Stimulated activated CD4-positive, alpha-beta T cell treated with anti-CD3 and anti-CD28 coated beads, Interleukin-2, amount 100 ng/mL, for 4 hours (primary cell): ENCODE measurements around the gene ERBB3.

ENCODE experiments used
- DNase-seq: peaks from one replicate; pipeline ENCODE4 v3.0.0-alpha.2; 2020; ENCODE audit warnings: low read depth

The ERBB3 gene

DNA sequence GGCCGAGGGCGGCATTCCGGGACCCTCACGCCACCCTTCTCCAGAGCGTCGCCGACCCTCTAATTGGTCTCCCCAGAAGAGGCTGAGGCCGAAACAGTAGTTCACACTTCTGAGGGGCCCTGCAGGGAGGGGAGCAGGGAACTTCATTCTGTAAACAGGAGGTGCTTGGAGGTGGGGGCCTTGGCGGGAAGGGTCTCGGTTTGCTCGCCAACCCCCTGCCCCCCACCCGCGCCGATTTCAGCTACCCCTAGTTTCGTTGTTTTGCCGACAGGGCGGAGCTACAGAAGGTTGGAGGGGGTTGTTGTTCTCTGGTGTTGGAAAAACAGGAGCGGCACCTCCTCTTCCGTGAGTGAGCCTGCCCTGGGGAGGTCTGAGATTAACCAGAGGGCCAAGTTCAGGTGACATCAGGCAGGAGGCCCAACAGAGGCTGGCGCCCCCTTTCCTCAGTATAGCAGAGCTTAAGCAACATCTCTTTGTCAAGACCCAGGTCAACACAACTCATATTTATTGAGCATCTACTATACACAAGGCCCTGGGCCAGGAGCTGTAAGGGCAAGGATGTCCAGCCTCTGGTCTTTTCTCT, 682 bp downstream of the ERBB3 start:
- DNase-seq: no peak

- DNase-seq: no peak
Observed at GRCh38 chr12:56081393-56082347, 1.7 kb downstream of the ERBB3 start.

DNA sequence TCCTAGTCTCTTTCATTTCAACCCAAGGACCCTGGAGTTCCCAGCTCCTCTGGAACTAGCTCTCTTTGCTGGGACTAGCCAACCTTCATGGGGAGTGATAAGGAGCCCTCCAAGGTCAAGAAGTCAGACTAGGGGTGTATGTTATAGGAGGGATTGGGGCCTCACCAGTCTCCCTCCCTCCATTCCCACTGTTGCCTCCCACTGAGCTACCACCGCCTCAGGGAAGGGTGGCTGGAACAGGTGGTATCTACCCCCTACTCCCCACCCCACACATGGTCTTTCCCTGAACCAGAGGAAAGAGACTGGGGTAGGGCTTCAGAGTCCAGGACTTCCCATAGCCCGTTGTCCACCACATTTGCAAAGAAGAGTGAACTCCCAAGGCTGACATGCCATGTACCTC, 2.4 kb downstream of the ERBB3 start:
- DNase-seq: no peak

- no peak for DNase-seq
Observed at GRCh38 chr12:56082967-56083366, 3.0 kb downstream of the ERBB3 start.

DNA sequence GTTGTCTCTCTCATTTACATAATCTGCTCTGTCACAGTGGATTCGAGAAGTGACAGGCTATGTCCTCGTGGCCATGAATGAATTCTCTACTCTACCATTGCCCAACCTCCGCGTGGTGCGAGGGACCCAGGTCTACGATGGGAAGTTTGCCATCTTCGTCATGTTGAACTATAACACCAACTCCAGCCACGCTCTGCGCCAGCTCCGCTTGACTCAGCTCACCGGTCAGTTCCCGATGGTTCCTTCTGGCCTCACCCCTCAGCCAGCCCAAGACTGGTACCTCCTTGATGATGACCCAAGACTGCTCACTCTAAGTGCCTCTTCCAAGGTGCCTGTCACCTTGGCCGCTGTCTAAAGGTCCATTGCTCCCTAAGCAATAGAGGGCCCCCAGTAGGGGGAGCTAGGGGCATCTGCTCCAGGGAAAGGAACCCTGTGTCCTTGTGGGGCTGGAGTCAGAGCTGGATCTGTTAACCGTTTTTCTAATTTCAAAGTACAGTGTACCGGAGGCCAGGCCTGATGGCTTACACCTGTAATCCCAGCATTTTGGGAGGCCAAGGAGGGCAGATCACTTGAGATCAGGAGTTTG, 5.1 kb downstream of the ERBB3 start:
- DNase-seq: no peak

GRCh38 chr12:56086096-56086495, 6.1 kb downstream of the ERBB3 start:
- no peak for DNase-seq

- no peak for DNase-seq
Observed at GRCh38 chr12:56086608-56087007, 6.6 kb downstream of the ERBB3 start.

GRCh38 chr12:56087220-56087619, 7.3 kb downstream of the ERBB3 start:
- DNase-seq: no peak

DNA sequence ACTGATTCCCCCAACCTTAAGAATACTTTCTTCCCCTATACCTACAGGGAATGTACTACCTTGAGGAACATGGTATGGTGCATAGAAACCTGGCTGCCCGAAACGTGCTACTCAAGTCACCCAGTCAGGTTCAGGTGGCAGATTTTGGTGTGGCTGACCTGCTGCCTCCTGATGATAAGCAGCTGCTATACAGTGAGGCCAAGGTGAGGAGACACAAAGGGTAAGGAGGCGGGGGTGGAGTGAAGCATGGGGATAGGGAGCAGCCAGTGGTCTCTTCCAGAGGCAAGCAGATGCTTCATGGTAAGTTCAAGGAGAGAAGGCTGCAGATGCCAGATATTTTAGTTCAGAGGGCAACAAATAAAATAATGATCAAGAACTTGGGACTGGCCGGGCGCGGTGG, 17.8 kb downstream of the ERBB3 start:
- DNase-seq: no peak

GRCh38 chr12:56098592-56098991, 18.6 kb downstream of the ERBB3 start:
- DNase-seq: no peak

- no peak for DNase-seq
Observed at GRCh38 chr12:56099787-56100186, 19.8 kb downstream of the ERBB3 start.

DNA sequence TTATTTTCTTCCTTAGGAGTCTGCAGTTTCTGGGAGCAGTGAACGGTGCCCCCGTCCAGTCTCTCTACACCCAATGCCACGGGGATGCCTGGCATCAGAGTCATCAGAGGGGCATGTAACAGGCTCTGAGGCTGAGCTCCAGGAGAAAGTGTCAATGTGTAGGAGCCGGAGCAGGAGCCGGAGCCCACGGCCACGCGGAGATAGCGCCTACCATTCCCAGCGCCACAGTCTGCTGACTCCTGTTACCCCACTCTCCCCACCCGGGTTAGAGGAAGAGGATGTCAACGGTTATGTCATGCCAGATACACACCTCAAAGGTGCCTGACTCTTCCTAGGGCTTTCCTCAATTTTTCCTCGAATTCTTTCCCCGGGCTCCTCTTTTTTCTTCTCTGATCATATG, 21.1 kb downstream of the ERBB3 start:
- DNase-seq: no peak

- DNase-seq: no peak
Observed at GRCh38 chr12:56102683-56103065, 22.7 kb downstream of the ERBB3 start.

- DNase-seq: no peak
Observed at GRCh38 chr12:56103066-56103711, 23.2 kb downstream of the ERBB3 start.

GRCh38 chr12:56103823-56104108, 23.8 kb downstream of the ERBB3 start:
- no peak for DNase-seq

DNA sequence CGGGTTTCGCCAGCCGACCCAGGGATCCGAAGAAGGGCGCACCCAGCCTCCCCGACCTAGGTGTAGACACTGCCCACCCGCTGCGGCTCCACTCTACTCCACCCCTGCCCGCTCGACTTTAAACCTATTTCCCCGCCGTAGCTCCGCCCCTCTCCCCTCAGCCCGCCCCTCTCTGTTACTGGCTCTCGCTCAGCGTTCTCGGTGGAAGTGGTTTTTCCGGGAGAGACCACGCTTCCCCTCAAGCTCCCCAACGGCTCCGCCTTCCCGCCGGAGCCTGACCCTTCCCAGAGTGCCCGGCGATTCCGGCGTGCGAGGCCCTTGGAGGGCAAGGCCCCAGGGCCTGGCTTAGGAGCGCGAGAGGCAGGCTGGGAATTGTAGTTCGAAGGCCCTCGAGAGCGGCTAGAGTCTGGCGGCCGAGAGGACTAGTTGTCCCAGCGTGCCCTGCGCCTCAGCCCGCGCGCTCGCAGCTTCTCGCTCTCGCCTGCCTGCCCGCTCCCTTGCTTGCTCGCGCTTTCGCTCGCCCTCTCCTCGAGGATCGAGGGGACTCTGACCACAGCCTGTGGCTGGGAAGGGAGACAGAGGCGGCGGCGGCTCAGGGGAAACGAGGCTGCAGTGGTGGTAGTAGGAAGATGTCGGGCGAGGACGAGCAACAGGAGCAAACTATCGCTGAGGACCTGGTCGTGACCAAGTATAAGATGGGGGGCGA, 24.3 kb downstream of the ERBB3 start, which contains the start of gene PA2G4:
Gene PA2G4 (plus strand): TSS at position 451 of the 706 bp plus-strand sequence. CDS start 179 bp downstream, at position 630.
- DNase-seq: peak; percentile 94

GRCh38 chr12:56104815-56105608, 25.0 kb downstream of the ERBB3 start:
- no peak for DNase-seq

- DNase-seq: no peak
Observed at GRCh38 chr12:56105609-56105902, 25.6 kb downstream of the ERBB3 start.

GRCh38 chr12:56107242-56107641, 27.3 kb downstream of the ERBB3 start:
- no peak for DNase-seq

GRCh38 chr12:56110571-56110970, 30.6 kb downstream of the ERBB3 start:
- DNase-seq: no peak

DNA sequence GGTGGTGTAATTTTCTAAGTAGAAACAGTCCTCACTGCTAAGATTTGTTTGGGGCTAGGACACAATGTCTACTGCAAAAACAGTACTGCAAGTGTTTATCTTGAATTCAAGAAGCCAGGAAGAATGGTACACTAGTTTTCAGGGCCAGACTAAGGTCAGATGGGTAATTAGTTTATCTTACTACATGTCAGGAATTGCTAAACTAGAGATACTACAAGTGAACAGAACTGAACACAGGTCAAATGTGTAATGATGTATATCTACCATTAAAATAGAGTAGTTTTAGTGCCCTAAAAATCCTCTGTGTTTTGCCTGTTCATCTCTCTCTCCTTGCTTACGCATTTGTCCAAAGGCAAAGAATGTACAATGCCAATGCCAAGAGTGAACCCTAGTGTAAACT, 34.1 kb downstream of the ERBB3 start:
- DNase-seq: no peak

DNA sequence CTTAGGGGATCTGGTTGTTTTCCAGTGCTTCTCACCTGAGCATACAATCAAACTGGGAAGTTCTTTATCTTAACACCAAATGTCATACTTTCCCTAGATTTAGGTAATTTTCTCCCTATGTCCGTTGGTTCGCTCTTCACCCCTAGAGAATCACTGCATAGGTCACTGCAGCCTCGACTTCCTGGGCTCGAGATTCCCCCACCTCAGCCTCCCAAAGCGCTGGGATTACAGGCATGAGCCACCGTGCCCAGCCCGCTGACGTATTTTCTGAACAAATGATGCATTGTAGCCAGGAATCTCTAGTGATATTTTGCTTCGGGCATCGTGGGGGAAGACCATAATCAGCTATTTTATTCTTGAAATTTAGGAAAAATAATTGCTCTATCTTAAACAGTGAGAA, 35.4 kb downstream of the ERBB3 start:
- no peak for DNase-seq
